Left kidney (tissue), 2 donors: Measurements from ENCODE around the gene TMEM235. TPM values are rescaled to one million over a fixed set of nuclear protein-coding genes. Genes with fewer than 3 reads are reported as not detected.
"Not testable (repeated sequence)": the region's sequence is repeated elsewhere in the genome, so short reads cannot be mapped to it uniquely, and the experiment has no call there.

Source experiments
- DNase-seq: peaks from one replicate; pipeline ENCODE4 v3.0.0-alpha.2; 2013
- polyA plus RNA-seq: library from polyadenylated mRNA; unstranded; fragments of 120-200 nt; gene quantifications from one replicate; pipeline ENCODE4 v1.2.1, GENCODE V29; 2013; ENCODE audit not compliant: insufficient read length

The TMEM235 gene
- polyA plus RNA-seq, 1 donor: not detected

- no peak for DNase-seq
Measured at GRCh38 chr17:78219396-78220150, 11.9 kb upstream of the TMEM235 start.

- DNase-seq: no peak
Measured at GRCh38 chr17:78223061-78223460, 8.4 kb upstream of the TMEM235 start.

DNA sequence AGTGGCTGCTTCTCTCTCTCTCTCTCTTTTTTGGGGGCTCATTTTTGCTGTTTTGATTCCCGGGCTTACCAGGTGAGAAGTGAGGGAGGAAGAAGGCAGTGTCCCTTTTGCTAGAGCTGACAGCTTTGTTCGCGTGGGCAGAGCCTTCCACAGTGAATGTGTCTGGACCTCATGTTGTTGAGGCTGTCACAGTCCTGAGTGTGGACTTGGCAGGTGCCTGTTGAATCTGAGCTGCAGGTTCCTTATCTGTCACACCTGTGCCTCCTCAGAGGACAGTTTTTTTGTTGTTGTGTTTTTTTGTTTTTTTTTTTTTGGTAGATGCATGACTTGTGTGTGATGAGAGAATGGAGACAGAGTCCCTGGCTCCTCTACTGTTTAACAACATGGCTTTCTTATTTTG is 7.7 kb upstream of the TMEM235 start:
- DNase-seq: no peak

GRCh38 chr17:78224231-78225087 is 7.0 kb upstream of the TMEM235 start:
- DNase-seq: no peak

- DNase-seq: no peak
Measured at GRCh38 chr17:78225088-78225865, 6.2 kb upstream of the TMEM235 start.

DNA sequence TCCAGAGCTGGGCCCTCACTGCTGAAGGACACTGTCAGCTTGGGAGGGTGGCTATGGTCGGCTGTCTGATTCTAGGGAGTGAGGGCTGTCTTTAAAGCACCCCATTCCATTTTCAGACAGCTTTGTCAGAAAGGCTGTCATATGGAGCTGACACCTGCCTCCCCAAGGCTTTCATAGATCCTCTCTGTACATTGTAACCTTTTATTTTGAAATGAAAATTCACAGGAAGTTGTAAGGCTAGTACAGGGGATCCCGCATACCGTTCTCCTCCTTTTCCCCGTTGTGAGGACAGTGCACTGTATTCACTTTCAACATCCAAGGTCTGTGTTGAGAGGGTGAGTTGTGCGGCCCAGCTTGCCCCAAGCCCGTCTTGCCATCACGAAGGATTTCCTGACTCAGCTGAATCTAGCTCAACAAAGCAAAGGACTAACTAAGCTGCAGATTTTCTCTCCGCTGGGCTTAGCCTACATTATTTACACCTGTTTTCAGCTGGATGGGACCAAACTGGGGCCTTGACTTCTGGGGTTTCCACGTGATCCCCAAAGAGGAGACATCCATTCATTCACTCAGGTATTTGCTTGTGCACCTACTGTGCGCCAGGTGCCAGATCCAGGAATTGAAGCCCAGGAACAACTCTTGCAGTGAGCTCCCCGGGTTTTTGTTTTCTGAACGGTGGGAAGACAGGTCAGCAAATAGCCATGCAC is 5.2 kb upstream of the TMEM235 start:
- no peak for DNase-seq

- no peak for DNase-seq
Measured at GRCh38 chr17:78226759-78227454, 4.5 kb upstream of the TMEM235 start.

- no peak for DNase-seq
Measured at GRCh38 chr17:78227455-78227916, 3.9 kb upstream of the TMEM235 start.

- no peak for DNase-seq
Measured at GRCh38 chr17:78228176-78228575, 3.3 kb upstream of the TMEM235 start.

- DNase-seq: no peak
Measured at GRCh38 chr17:78230252-78230962, 1.0 kb upstream of the TMEM235 start.

DNA sequence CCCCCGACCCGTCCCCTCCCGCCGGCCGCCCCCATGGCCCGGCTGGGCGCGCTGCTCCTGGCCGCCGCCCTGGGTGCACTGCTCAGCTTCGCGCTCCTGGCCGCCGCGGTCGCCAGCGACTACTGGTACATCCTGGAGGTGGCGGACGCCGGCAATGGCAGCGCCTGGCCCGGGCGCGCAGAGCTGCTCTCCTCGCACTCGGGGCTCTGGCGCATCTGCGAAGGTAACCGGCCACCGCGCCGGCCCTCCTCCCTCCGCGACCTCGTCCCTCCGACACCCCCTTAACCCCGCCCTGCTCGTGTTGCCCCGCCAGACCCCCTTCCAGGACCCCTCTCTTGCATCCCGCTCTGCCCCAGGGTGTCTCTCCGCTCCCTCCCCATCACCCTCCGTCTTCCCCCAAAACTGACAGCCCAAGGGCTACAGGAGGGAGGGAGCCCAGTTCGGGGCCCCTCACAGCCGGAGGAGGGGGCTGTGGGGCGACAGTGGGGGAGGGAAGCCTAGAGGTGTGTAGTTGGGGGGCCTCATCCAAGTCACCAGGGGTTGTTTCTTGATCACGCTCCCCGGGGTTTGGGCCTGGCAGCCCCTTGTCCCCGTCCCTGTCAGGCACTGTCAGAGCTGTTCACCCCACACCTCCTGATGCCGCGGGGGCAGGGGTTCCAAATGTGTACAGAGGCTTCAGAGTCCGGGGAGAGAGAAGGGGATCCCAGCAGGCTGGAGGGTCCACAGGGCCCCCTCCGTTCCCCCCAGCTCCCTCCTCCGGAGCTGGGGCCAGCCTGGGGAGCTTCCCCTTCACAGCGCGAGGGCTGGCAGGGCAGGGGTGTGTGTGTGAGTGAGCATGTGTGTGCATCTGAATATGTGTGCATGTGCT is 794 bp downstream of the TMEM235 start:
- DNase-seq: no peak

DNA sequence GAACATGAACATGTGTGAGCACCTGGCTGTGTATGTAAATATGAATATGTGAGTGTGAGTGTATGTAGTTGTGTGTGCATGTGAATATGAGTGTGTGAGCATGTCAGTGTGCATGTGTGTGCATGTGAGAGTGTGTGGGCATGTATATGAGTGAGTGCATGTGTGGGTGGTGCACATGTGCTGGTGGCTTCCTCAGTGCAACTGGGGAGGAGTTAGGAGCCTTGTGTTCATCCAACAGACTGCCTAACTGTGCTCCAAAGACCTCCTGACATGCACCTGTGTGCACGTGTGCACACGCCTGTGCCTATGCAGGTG is 1.4 kb downstream of the TMEM235 start:
- no peak for DNase-seq

DNA sequence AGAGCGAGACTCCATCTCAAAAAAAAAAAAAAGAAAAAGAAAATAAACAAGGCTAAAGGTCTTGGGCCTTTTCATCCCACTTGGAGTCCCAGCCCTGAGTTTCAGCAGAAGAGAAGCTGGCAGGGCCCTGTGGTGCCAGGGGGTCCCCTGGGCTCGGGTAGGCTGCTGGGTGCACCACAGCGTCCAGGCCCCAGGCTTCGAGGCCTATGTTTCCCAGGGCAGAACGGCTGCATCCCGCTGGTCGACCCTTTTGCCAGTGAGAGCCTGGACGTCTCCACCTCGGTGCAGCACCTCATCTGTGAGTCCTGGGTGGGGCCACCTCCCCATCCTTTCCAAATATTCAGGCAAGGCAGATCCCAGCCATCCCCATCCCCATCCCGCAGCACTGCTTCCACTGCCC is 2.2 kb downstream of the TMEM235 start:
- no peak for DNase-seq

DNA sequence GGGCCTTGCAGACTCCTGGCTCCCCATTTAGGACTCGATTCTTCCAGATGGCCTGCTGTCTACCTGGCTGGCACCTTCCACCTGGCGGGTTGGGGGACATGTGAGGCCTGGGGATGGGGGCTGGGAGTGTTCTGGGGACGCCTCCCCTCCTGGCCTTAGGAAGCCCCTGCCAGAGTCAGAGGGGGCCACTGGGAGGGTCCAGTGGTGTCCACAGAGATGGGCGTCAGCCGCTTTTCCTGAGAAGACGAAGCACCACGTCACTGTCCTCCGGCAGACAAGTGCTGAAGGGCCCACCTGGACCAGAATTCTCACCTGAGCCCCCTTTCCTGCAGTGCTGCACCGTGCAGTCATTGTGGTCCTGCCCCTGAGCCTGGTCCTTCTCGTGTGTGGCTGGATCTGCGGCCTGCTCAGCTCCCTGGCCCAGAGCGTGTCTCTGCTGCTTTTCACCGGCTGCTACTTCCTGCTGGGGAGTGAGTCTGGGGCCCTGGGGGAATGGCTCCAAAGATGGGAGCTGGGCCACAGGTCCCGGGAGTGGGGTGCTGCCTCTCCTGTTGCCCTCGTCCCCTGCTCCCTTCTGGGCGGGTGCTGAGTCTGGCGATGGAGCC is 2.9 kb downstream of the TMEM235 start:
- no peak for DNase-seq

DNA sequence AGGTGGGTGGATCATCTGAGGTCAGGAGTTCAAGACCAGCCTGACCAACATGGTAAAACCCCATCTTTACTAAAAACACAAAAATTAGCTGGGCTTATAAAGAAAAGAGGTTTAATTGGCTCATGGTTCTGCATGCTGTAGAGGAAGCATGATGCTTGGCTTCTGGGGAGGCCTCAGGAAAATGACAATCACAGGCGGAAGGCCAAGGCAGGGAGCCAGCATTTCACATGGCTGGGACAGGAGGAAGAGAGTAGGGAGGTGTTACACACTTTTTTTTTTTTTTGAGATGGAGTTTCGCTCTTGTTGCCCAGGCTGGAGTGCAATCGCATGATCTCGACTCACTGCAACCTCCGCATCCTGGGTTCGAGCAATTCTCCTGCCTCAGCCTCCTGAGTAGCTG is 3.6 kb downstream of the TMEM235 start:
- DNase-seq: not testable (repeated sequence)

GRCh38 chr17:78235885-78236284 is 4.5 kb downstream of the TMEM235 start:
- DNase-seq: no peak

- no peak for DNase-seq
Measured at GRCh38 chr17:78236362-78237127, 5.1 kb downstream of the TMEM235 start.

GRCh38 chr17:78237401-78238012 is 6.1 kb downstream of the TMEM235 start:
- DNase-seq: no peak
